ACHN (cell line): Measurements from ENCODE around the gene LIMS2.

Experiments
- DNase-seq: peaks from one replicate; pipeline ENCODE4 v3.0.0-alpha.2; 2015
- in situ Hi-C: cut with HindIII; loops from 2 replicates; pipeline ENCODE4 v1.10.0; 2017; ENCODE audit warnings: low sequenced_read_pairs, low pct_ligation_motif_present, low pct_unique_long_range_greater_than_20kb

Gene LIMS2

GRCh38 chr2:127663566-127664064 lies 11.7 kb downstream of the LIMS2 start:
- in situ Hi-C loops = no loop called here
- no peak for DNase-seq

GRCh38 chr2:127662937-127663565 lies 12.3 kb downstream of the LIMS2 start:
- no peak for DNase-seq
- in situ Hi-C loops = no loop called here

DNA sequence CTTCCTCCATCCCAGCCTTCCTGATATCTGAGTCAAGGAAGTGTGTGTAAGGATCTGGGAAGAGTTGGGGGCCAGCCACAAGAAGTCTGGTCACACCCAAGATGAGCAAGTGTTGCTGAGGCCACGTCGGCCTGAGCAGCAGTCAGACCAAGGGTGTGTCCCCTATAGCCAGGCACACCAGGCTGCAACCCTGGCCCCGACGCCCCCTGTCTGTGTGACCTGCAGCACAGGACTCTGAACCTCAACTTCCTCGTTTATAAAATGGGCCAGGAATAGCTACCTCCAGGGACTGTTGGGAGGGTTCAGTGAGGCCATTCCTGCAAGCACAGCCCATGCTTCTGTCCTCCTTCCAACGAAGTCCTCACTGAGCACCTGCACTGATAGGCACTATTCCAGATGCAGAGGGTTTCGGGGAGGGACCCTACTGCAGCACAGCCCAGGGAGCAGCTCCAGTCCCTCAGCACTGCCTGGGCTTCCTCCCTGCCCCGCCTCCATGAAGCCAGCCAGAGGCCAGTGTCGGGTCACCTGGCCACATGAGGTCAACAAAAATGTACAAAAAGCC lies 13.3 kb downstream of the LIMS2 start:
- no peak for DNase-seq
- in situ Hi-C loops = no loop called here

DNA sequence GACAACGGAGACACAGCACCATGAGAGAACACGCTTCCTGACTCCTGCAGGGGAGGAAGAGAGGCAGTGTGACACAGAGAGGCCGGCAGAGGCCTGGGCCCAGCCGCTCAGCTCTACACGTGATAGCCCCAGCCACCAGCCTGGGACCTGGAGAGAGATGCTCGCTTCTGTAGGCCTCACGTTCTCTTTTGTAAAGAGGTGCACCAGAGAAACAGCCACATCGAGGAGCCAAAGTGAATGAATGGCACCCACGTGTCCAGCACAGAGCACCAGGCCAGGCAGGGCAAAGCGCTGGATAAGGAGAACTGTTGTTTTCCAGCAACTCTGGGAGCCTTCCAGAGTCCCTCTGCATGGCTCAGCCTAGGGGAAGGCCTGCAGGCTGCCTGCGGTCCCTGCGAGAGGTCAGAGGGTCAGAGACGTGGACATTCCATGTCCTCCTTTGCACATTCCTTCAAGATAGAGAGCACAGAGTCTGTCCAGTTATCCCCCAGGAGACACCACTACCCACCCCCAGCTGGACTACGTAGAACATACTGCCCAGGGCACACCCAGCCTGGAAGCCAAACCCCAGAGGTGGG lies 14.2 kb downstream of the LIMS2 start:
- in situ Hi-C loops = no loop called here
- no peak for DNase-seq

DNA sequence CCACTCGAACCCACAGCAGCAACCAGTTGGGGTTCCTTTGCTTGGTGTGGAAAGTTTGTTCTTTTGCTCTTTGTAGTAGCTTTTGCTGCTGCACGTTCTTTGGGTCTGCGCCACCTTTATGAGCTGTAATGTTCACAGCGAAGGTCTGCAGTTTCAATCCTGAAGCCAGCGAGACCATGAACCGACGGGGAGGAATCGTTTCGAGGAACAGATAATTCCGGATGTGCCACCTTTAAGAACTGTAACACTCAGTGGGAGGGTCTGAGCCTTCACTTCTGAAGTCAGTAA lies 15.1 kb downstream of the LIMS2 start:
- in situ Hi-C loops = no loop called here
- no peak for DNase-seq

DNA sequence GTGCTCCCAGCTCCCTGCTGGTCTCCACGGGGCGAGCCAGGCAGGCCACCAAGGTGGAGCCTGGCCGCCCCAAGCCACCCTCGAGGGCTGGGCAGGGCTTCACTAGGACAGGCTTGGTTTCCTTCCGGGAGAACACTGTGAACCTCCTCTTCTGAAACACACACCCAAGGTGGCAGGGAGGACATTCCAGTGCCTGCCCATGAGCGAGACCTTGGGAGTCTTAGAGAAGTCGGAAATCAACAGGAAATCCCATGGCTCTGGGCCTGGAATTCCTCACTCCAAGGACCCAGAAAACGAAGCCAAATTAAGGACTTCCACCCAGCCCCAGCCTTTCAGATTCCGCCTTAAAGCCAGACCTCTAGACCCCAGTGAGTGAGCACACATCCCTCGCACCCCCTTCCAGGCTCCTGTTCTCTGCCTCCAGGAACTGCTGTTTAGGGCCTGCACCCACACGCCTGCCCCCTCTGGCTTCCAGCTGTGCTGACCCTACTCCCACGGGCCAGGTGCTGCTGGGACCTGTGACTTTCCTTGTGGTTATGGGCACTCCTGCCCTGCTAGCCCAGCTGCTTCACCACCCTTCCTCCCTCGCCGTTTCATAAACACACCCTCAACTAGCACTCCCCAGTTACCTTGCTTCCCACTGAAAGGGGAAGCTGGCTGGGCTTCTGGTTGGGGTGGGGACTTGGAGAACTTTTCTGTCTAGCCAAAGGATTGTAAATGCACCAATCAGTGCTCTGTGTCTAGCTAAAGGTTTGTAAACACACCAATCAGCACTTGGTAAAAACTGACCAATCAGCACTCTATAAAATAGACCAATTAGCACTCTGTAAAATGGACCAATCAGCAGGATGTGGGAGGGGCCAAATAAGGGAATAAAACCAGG lies 15.7 kb downstream of the LIMS2 start:
- DNase-seq = no peak
- in situ Hi-C loops = no loop called here

- in situ Hi-C loops = no loop called here
- DNase-seq = no peak
Observed at GRCh38 chr2:127658641-127659407, 16.5 kb downstream of the LIMS2 start.

GRCh38 chr2:127658146-127658545 lies 17.2 kb downstream of the LIMS2 start:
- no peak for DNase-seq
- in situ Hi-C loops = no loop called here

GRCh38 chr2:127657232-127657595 lies 18.1 kb downstream of the LIMS2 start:
- no peak for DNase-seq
- in situ Hi-C loops = no loop called here

GRCh38 chr2:127656569-127657231 lies 18.6 kb downstream of the LIMS2 start:
- in situ Hi-C loops = no loop called here
- no peak for DNase-seq

DNA sequence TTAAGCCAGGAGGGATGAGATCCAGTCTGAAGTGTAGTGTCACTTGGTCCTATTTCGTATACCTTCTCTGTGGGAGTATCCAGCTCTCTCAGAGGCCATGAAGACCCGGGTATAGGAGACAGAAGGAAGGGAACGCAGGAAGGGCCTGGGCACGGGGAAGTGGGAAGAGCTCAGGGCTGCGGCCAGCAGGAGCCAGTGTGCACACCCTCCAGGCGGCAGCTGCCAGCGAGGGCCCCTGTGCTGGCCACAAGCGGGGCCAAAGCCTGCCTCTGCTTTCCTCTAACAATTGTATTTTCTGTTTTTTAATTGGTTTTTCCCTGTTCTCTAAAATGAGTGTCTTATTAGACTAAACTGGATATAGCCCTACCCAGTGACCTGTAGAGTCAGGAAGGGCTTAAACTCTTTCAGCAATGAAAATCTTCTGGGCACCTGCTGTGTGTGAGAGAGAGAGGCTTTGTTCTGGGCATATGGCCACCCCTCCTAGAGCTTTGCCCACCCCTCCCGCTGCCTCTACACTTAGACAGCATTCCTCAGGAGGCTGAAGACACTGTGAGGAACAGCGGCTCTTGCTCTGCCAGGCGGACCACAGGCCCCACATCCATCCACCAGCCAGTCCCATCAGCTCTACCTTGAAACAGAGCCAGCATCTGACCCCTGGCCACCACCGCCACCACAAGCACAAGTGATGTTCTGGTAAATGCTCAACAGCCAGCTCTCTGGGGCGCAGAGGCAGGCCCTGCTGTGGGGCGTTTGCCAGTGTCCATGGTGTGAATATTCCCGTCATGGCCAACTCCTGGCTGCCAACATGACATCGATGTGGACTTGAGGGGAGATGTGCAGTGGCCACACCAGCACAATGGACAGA lies 19.9 kb downstream of the LIMS2 start:
- in situ Hi-C loops = no loop called here
- no peak for DNase-seq

DNA sequence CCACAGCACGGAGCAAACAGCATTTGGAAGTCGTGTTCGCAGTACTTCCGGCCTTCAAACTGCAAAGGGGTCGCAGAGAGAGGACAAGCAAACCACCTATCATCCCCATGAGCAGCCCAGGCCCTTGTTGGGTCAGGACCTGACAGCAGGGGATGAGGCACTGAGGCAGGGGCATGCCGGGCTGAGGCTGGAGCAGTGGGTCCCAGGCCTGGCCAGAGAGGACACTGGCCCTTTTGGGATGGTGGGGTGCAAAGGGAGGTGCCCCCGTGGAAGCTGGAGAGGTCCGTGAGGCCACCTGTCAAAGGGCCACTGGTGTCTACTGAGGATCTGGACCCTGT lies 20.5 kb downstream of the LIMS2 start:
- in situ Hi-C loops = no loop called here
- no peak for DNase-seq

- no peak for DNase-seq
- in situ Hi-C loops = no loop called here
Observed at GRCh38 chr2:127654084-127654837, 21.1 kb downstream of the LIMS2 start.

- in situ Hi-C loops = no loop called here
Observed at GRCh38 chr2:127653421-127654083, 21.8 kb downstream of the LIMS2 start.

GRCh38 chr2:127652786-127653357 lies 22.5 kb downstream of the LIMS2 start:
- in situ Hi-C loops = no loop called here
- DNase-seq = no peak

More at GRCh38 chr2:127653421-127654083, 21.8 kb downstream of the LIMS2 start:
- DNase-seq = no peak

GRCh38 chr2:127651971-127652550 lies 23.3 kb downstream of the LIMS2 start:
- in situ Hi-C loops = no loop called here
- no peak for DNase-seq
